Measurements from ENCODE around the gene UCHL3. TPM values are rescaled to one million over a fixed set of nuclear protein-coding genes. Genes with fewer than 3 reads are reported as not detected.

Gene UCHL3
- polyA plus RNA-seq, 3 donors: 22.4 to 66.8 (median 51.8) TPM

GRCh38 chr13:75596657-75597182, 47.1 kb downstream of the UCHL3 start:
- Histone ChIP-seq H3K4me3 (replicated peaks in 1 of 3; ENCODE audit: low read depth in 2 of 3, low read length in 3 of 3) (no peak overlapping the region), H3K9ac (ENCODE audit: insufficient read depth, low read length, poor library complexity, severe bottlenecking) (no peak overlapping the region), H3K9me3 (replicated peaks in 1 of 2; ENCODE audit: control insufficient read depth in 1 of 2, insufficient read depth in 1 of 2, low read length in 2 of 2) (no peaks in the 10 kb centered on the region), H3K4me1 (ENCODE audit: control insufficient read depth in 1 of 2, insufficient read depth in 2 of 2, low read length in 2 of 2) (no peaks in the 10 kb centered on the region), H3K36me3 (replicated peaks in 1 of 2; ENCODE audit: control insufficient read depth in 1 of 2, insufficient read depth in 2 of 2, low read length in 2 of 2) (peaks cover 4 to 34% of the 10 kb centered on the region in 2 donors), H3K27ac (ENCODE audit: low read depth in 1 of 2, low read length in 2 of 2) (no peak overlapping the region), H3K27me3 (ENCODE audit: control insufficient read depth in 2 of 2, insufficient read depth in 2 of 2, low read length in 2 of 2) (no peaks in the 10 kb centered on the region), H2AFZ (ENCODE audit: insufficient read depth, low read depth, low read length, poor library complexity, severe bottlenecking) (no peak overlapping the region), H3K4me2 (replicated peaks; ENCODE audit: extremely low read depth, low read length, poor library complexity, severe bottlenecking) (no peak overlapping the region), H3K79me2 (ENCODE audit: insufficient read depth, low read length) (no peaks in the 10 kb centered on the region), H4K20me1 (ENCODE audit: insufficient read depth, low read length) (no peaks in the 10 kb centered on the region)
- intact Hi-C loops (cut with micrococcal nuclease): no loop called here
- DNase-seq: no peak
- H3K4me3 Mint-ChIP-seq: no peak overlapping the region
- peaks cover 29 to 42% of the 10 kb centered on the region in 2 donors for H3K36me3 Mint-ChIP-seq
- no peaks in the 10 kb centered on the region for H3K9me3 Mint-ChIP-seq
- H3K27ac Mint-ChIP-seq: no peak overlapping the region
- H3K4me1 Mint-ChIP-seq: no peaks in the 10 kb centered on the region
- TF ChIP-seq CTCF (IDR thresholded peaks at IDR 0.05): no peak
- no CpG with 5 or more reads among the region's 1 CpG for WGBS (ENCODE audit: insufficient coverage)
- no peaks in the 10 kb centered on the region for H3K27me3 Mint-ChIP-seq (ENCODE audit: low read depth in 3 of 3)

GRCh38 chr13:75600371-75600770, 50.8 kb downstream of the UCHL3 start:
- Histone ChIP-seq H3K36me3 (replicated peaks in 1 of 2; ENCODE audit: control insufficient read depth in 1 of 2, insufficient read depth in 2 of 2, low read length in 2 of 2) (peaks cover 9 to 31% of the 10 kb centered on the region in 2 donors), H3K9me3 (replicated peaks in 1 of 2; ENCODE audit: control insufficient read depth in 1 of 2, insufficient read depth in 1 of 2, low read length in 2 of 2) (no peaks in the 10 kb centered on the region), H3K9ac (ENCODE audit: insufficient read depth, low read length, poor library complexity, severe bottlenecking) (no peak overlapping the region), H4K20me1 (ENCODE audit: insufficient read depth, low read length) (no peaks in the 10 kb centered on the region), H2AFZ (ENCODE audit: insufficient read depth, low read depth, low read length, poor library complexity, severe bottlenecking) (no peak overlapping the region), H3K4me2 (replicated peaks; ENCODE audit: extremely low read depth, low read length, poor library complexity, severe bottlenecking) (no peak overlapping the region), H3K4me3 (replicated peaks in 1 of 3; ENCODE audit: low read depth in 2 of 3, low read length in 3 of 3) (no peak overlapping the region), H3K4me1 (ENCODE audit: control insufficient read depth in 1 of 2, insufficient read depth in 2 of 2, low read length in 2 of 2) (no peaks in the 10 kb centered on the region), H3K79me2 (ENCODE audit: insufficient read depth, low read length) (no peaks in the 10 kb centered on the region), H3K27me3 (ENCODE audit: control insufficient read depth in 2 of 2, insufficient read depth in 2 of 2, low read length in 2 of 2) (no peaks in the 10 kb centered on the region), H3K27ac (ENCODE audit: low read depth in 1 of 2, low read length in 2 of 2) (no peak overlapping the region)
- intact Hi-C loops (cut with micrococcal nuclease): no loop called here
- Mint-ChIP-seq H3K4me3 (no peak overlapping the region), H3K4me1 (no peaks in the 10 kb centered on the region), H3K27me3 (ENCODE audit: low read depth in 3 of 3) (no peaks in the 10 kb centered on the region), H3K36me3 (peaks cover 37 to 47% of the 10 kb centered on the region in 2 donors), H3K27ac (no peak overlapping the region), H3K9me3 (no peaks in the 10 kb centered on the region)
- TF ChIP-seq CTCF (IDR thresholded peaks at IDR 0.05): no peak
- DNase-seq: no peak
- 29% methylated on average over 1 of the region's 4 CpGs for WGBS (ENCODE audit: insufficient coverage)

Data from CD14-positive monocyte (primary cell).